Endothelial cell of umbilical vein (primary cell): ENCODE measurements around the gene MSH3. TPM values are rescaled to one million over a fixed set of nuclear protein-coding genes. Genes with fewer than 3 reads are reported as not detected.

Experiments used
- BruUV-seq: library from RNA; stranded (reverse); fragments of 400-500 nt; replicated peaks from 2 replicates; lab custom pipeline; 2021; lab: Mats Ljungman, UMichigan
- CTCF ChIA-PET: fragments of 300-600, 350-600 bp; sonication (Branson Sonifier 250); formaldehyde crosslinking; loops from one replicate; lab custom pipeline; 2021; ENCODE audit warnings: antibody characterized with exemption, inconsistent platforms; lab: Charles Lee
- POLR2A ChIA-PET: fragments of 300-600, 350-600 bp; sonication (Branson Sonifier 250); formaldehyde crosslinking; loops from one replicate; lab custom pipeline; 2021; ENCODE audit warnings: antibody characterized with exemption, inconsistent platforms; lab: Charles Lee
- DNase-seq: peaks from one replicate; pipeline ENCODE4 v3.0.0-alpha.2; 2011; ENCODE audit warnings: low read depth, low spot score
- FAIRE-seq: peaks from 2 replicates; lab custom pipeline; 2011; peaks lifted over from hg19 to GRCh38; lab: Jason Lieb, UNC
- H2AFZ ChIP-seq: 2 replicates; pipeline ENCODE4 v1.6.0; 2012; ENCODE audit warnings: low read depth, low read length, control low read depth, inconsistent platforms
- H3K27ac ChIP-seq: 2 replicates; pipeline ENCODE4 v1.5.1; 2011; ENCODE audit warnings: low read depth, mild to moderate bottlenecking, control low read depth, low read length, moderate library complexity; ENCODE audit not compliant: insufficient read depth
- H3K27me3 ChIP-seq, 2 experiments: 2 replicates each; pipeline versions ENCODE4 v1.6.0 to v1.6.1; 2011; ENCODE audit warnings: low read length in 2 of 2, mixed read lengths in 1 of 2; ENCODE audit not compliant: control insufficient read depth in 2 of 2, insufficient read depth in 2 of 2
- H3K36me3 ChIP-seq, 2 experiments: 2 replicates in 1 of 2; 3 replicates in 1 of 2; pipeline ENCODE4 v1.5.1; 2011; ENCODE audit warnings: low read length in 2 of 2, mild to moderate bottlenecking in 1 of 2, moderate library complexity in 1 of 2; ENCODE audit not compliant: control insufficient read depth in 2 of 2, insufficient read depth in 2 of 2; ENCODE audit errors: extremely low read depth in 1 of 2
- H3K4me1 ChIP-seq: 3 replicates; pipeline ENCODE4 v1.5.1; 2011; ENCODE audit warnings: mild to moderate bottlenecking, low read length; ENCODE audit not compliant: control insufficient read depth, insufficient read depth; ENCODE audit errors: extremely low read depth
- H3K4me2 ChIP-seq: 2 replicates; pipeline ENCODE4 v1.6.1; 2011; ENCODE audit warnings: low read length, control low read depth, mixed read lengths; ENCODE audit not compliant: insufficient read depth
- H3K4me3 ChIP-seq, 3 experiments: fragments of 200-600 bp in 1 of 3; sonication (generic), shearing (Covaris generic) in 1 of 3; replicated peaks in 1 of 3; 2 replicates each; pipeline ENCODE4 v1.5.1; 2011 to 2016; ENCODE audit warnings: control low read depth in 3 of 3, low read length in 3 of 3, mild to moderate bottlenecking in 2 of 3, inconsistent platforms in 1 of 3, low read depth in 1 of 3, moderate library complexity in 1 of 3; ENCODE audit not compliant: insufficient read depth in 1 of 3
- H3K79me2 ChIP-seq: 2 replicates; pipeline ENCODE4 v1.6.0; 2012; ENCODE audit warnings: low read length, inconsistent platforms; ENCODE audit not compliant: control insufficient read depth, insufficient read depth
- H3K9ac ChIP-seq: replicated peaks from 2 replicates; pipeline ENCODE3; 2011; ENCODE audit warnings: low read length, control low read depth; ENCODE audit not compliant: insufficient read depth; ENCODE audit errors: extremely low read depth
- H3K9me1 ChIP-seq: replicated peaks from 3 replicates; pipeline ENCODE4 v1.6.0; 2011; ENCODE audit warnings: mild to moderate bottlenecking, low read length; ENCODE audit not compliant: control insufficient read depth, insufficient read depth; ENCODE audit errors: extremely low read depth
- H3K9me3 ChIP-seq: replicated peaks from 2 replicates; pipeline ENCODE4 v1.5.1; 2012; ENCODE audit warnings: low read length, inconsistent platforms; ENCODE audit not compliant: control insufficient read depth, insufficient read depth
- H4K20me1 ChIP-seq: replicated peaks from 2 replicates; pipeline ENCODE3; 2011; ENCODE audit warnings: mild to moderate bottlenecking, low read length; ENCODE audit not compliant: control insufficient read depth, insufficient read depth; ENCODE audit errors: extremely low read depth
- EZH2 ChIP-seq: IDR thresholded peaks from 2 replicates; pipeline ENCODE4 v1.6.1; 2012; ENCODE audit warnings: borderline replicate concordance, low read depth, mild to moderate bottlenecking, moderate library complexity, low read length, inconsistent platforms; ENCODE audit not compliant: severe bottlenecking
- FOS ChIP-seq: IDR thresholded peaks from 2 replicates; pipeline ENCODE4 v1.6.1; 2011; ENCODE audit warnings: mild to moderate bottlenecking, low read length, moderate library complexity, borderline replicate concordance; ENCODE audit not compliant: insufficient read depth
- GATA2 ChIP-seq: IDR thresholded peaks from 2 replicates; pipeline ENCODE4 v1.7.0; 2011; ENCODE audit warnings: low read depth, mild to moderate bottlenecking, moderate library complexity, mixed read lengths, low read length; ENCODE audit not compliant: insufficient read length, insufficient read depth
- JUN ChIP-seq: IDR thresholded peaks from 2 replicates; pipeline ENCODE4 v1.6.1; 2011; ENCODE audit warnings: borderline replicate concordance, low read depth; ENCODE audit not compliant: insufficient read length, insufficient read depth
- MYC ChIP-seq: IDR thresholded peaks from one replicate; pipeline ENCODE4 v1.6.1; 2011; ENCODE audit warnings: mild to moderate bottlenecking, low read depth, low read length
- POLR2A ChIP-seq: IDR thresholded peaks from 2 replicates; pipeline ENCODE4 v1.6.1; 2012; ENCODE audit warnings: low read depth, mild to moderate bottlenecking, control low read depth, low read length
- POLR2AphosphoS5 ChIP-seq: IDR thresholded peaks from 2 replicates; pipeline ENCODE4 v1.6.1; 2012; ENCODE audit warnings: low read depth, mild to moderate bottlenecking, control low read depth, low read length, moderate library complexity; ENCODE audit not compliant: insufficient read depth
- dilution Hi-C: fragments of 300-500 bp; cut with MboI; formaldehyde crosslinking; loops from one replicate; pipeline ENCODE4 v1.15.0; 2019; ENCODE audit warnings: low sequenced_read_pairs; ENCODE audit not compliant: extremely low pct_ligation_motif_present
- intact Hi-C: fragments of 100-400 bp; cut with micrococcal nuclease; formaldehyde crosslinking; loops from one replicate; pipeline ENCODE4 v1.10.0; 2022
- polyA plus RNA-seq, 4 experiments: library from polyadenylated mRNA; depleted of rRNA in 3 of 4; stranded (reverse) in 3 of 4; unstranded in 1 of 4; fragments of >200 nt; gene quantifications; 2 replicates each; pipeline versions ENCODE4 v1.2.1 to v1.2.3, GENCODE V29; 2011 to 2012; ENCODE audit warnings: missing spikeins in 1 of 4
- total RNA-seq: library from RNA; stranded (reverse); gene quantifications from 2 replicates; pipeline ENCODE4 v1.2.3, GENCODE V29; 2021
- TF ChIP-seq, protein P1 (sequence below): IDR thresholded peaks from 2 replicates; pipeline ENCODE4 v1.6.1; 2011; ENCODE audit not compliant: insufficient read depth, insufficient read length
- TF ChIP-seq, protein P2 (sequence below), 2 donors: IDR thresholded peaks; 1 replicate in 1 of 2; 2 replicates in 1 of 2; pipeline ENCODE4 v1.5.1; 2011; ENCODE audit warnings: low read length in 2 of 2, mild to moderate bottlenecking in 2 of 2, moderate library complexity in 2 of 2, control low read depth in 1 of 2, inconsistent platforms in 1 of 2, low read depth in 1 of 2; ENCODE audit not compliant: insufficient read depth in 1 of 2; ENCODE audit errors: extremely low read depth in 1 of 2

MSH3 gene
- total and polyA plus RNA-seq, 2 donors (not counting 3 experiments of a cell fraction or from before 2014, with no cell fraction given), result 2.0 to 13.0 TPM

DNA sequence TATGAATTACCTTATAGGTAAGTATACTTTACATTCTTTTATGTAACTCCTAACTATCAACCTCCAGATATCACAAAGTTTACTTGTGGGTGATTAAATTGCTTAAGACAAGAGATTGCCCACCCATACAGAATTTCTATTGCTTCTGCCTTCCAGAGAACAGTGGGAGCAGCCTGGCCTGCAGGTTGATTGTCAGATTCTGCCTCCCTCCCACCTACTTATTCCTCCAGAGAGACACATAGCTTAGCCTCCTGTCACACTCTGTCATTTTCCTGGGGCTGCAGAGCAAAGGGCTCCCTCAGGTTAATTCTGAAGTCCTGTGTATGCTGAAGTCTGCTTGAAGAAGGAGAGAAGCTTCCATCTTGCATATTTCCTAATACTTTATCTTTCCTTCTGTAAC, 48.8 kb downstream of the MSH3 start:
- no peaks in the 10 kb centered on the region for H3K27me3 ChIP-seq
- H3K4me1 ChIP-seq, result no peaks in the 10 kb centered on the region
- dilution Hi-C loops (no loop called here), intact Hi-C loops (no loop called here)
- H3K4me2 ChIP-seq, result no peak overlapping the region
- H3K9ac ChIP-seq, result no peak overlapping the region
- no peak overlapping the region for H3K27ac ChIP-seq
- CTCF ChIA-PET, result no interaction called here
- H3K9me1 ChIP-seq, result no peaks in the 10 kb centered on the region
- DNase-seq (no peak), FAIRE-seq (no peak)
- H3K9me3 ChIP-seq, result no peaks in the 10 kb centered on the region
- no peak overlapping the region for H3K4me3 ChIP-seq
- no peak for TF ChIP-seq GATA2
- no peak for TF ChIP-seq POLR2AphosphoS5
- TF ChIP-seq POLR2A, result no peak
- no peak for TF ChIP-seq FOS
- no peaks in the 10 kb centered on the region for H3K36me3 ChIP-seq
- H2AFZ ChIP-seq, result no peak overlapping the region
- H3K79me2 ChIP-seq, result no peaks in the 10 kb centered on the region
- BruUV-seq, result no TSS peak
- H4K20me1 ChIP-seq, result no peaks in the 10 kb centered on the region
- POLR2A ChIA-PET, result no interaction called here

DNA sequence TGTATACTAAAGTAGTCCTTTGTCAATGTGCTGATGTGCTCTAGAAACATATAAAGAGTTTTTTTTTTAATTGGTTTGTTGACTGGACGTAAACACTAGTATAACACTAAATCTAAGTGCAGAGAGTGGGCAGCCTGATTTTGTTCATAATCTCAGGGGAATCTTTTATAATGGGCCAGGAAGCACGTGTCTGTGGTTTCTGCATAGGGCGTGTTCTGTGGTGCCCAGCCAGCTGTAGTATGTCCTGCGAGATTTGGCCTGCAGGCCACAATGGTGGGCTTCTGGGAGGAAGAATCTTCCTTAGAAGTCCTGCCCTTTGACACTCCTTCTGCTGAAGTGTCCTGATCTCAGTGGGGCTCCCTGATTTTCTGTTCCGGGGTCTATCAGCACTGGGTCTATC, 49.3 kb downstream of the MSH3 start:
- no TSS peak for BruUV-seq
- Histone ChIP-seq H2AFZ (no peak overlapping the region), H3K4me2 (no peak overlapping the region), H3K27ac (no peak overlapping the region), H3K9me1 (no peaks in the 10 kb centered on the region), H3K27me3 (no peaks in the 10 kb centered on the region), H3K4me1 (no peaks in the 10 kb centered on the region), H3K9me3 (no peaks in the 10 kb centered on the region), H3K79me2 (no peaks in the 10 kb centered on the region), H3K36me3 (no peaks in the 10 kb centered on the region), H3K4me3 (no peak overlapping the region), H4K20me1 (no peaks in the 10 kb centered on the region), H3K9ac (no peak overlapping the region)
- no peak for TF ChIP-seq POLR2A
- no peak for TF ChIP-seq GATA2
- TF ChIP-seq JUN, result no peak
- TF ChIP-seq, protein P1, sequence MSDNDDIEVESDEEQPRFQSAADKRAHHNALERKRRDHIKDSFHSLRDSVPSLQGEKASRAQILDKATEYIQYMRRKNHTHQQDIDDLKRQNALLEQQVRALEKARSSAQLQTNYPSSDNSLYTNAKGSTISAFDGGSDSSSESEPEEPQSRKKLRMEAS, result no peak
- TF ChIP-seq, protein P2, sequence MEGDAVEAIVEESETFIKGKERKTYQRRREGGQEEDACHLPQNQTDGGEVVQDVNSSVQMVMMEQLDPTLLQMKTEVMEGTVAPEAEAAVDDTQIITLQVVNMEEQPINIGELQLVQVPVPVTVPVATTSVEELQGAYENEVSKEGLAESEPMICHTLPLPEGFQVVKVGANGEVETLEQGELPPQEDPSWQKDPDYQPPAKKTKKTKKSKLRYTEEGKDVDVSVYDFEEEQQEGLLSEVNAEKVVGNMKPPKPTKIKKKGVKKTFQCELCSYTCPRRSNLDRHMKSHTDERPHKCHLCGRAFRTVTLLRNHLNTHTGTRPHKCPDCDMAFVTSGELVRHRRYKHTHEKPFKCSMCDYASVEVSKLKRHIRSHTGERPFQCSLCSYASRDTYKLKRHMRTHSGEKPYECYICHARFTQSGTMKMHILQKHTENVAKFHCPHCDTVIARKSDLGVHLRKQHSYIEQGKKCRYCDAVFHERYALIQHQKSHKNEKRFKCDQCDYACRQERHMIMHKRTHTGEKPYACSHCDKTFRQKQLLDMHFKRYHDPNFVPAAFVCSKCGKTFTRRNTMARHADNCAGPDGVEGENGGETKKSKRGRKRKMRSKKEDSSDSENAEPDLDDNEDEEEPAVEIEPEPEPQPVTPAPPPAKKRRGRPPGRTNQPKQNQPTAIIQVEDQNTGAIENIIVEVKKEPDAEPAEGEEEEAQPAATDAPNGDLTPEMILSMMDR (IDR thresholded peaks at IDR 0.05; ENCODE audit: extremely low read depth in 1 of 2, insufficient read depth in 1 of 2, low read depth in 1 of 2, low read length in 2 of 2), result no peak
- TF ChIP-seq POLR2AphosphoS5, result no peak
- TF ChIP-seq FOS, result no peak
- no peak for TF ChIP-seq EZH2
- no peak for TF ChIP-seq MYC
- CTCF ChIA-PET, result no interaction called here
- dilution Hi-C loops, result no loop called here
- POLR2A ChIA-PET, result no interaction called here
- DNase-seq (no peak), FAIRE-seq (no peak)
- intact Hi-C loops, result no loop called here
